HepG2 (cell line): ENCODE data around the gene CCDC88B. TPM values are rescaled to one million over a fixed set of nuclear protein-coding genes. Genes with fewer than 3 reads are reported as not detected.

Source experiments
- RARA ChIP-seq: IDR thresholded peaks from 2 replicates; pipeline ENCODE4 v1.6.1; 2016; ENCODE audit warnings: missing genetic modification reagents, missing compliant biosample characterization
- SP140L ChIP-seq: sonication (generic); formaldehyde crosslinking; IDR thresholded peaks from 2 replicates; pipeline ENCODE4 v1.4.0; 2020; ENCODE audit warnings: missing genetic modification reagents, borderline replicate concordance
- TAF15 ChIP-seq: fragments of 200-400 bp; formaldehyde crosslinking; IDR thresholded peaks from one replicate; pipeline ENCODE4 v1.6.1; 2018; ENCODE audit warnings: mild to moderate bottlenecking, low read depth, low read length; ENCODE audit not compliant: poor library complexity, severe bottlenecking
- ZSCAN9 ChIP-seq: IDR thresholded peaks from 2 replicates; pipeline ENCODE4 v1.6.1; 2016; ENCODE audit warnings: borderline replicate concordance
- polyA plus RNA-seq, 8 experiments: library from polyadenylated mRNA; depleted of rRNA in 3 of 8; stranded (reverse) in 7 of 8; unstranded in 1 of 8; fragments of >200 nt; fragmentation: Illumina TruSeq in 4 of 8; extraction: Trizol in 4 of 8; gene quantifications; 2 replicates each; pipeline versions ENCODE4 v1.2.1 to v1.2.3, GENCODE V29; 2011 to 2016; ENCODE audit warnings: low read depth in 4 of 8, missing spikeins in 1 of 8, mixed read lengths in 1 of 8; ENCODE audit not compliant: insufficient read depth in 1 of 8
- total RNA-seq, 5 experiments: library from RNA; depleted of rRNA; stranded (reverse); fragments of >200 nt; fragmentation: Illumina TruSeq; extraction: Trizol; gene quantifications; 2 replicates each; pipeline ENCODE4 v1.2.3, GENCODE V29; 2016; ENCODE audit warnings: low read depth in 1 of 5
- TF ChIP-seq, protein P1 (sequence below): IDR thresholded peaks from 2 replicates; pipeline ENCODE4 v1.6.1; 2012; ENCODE audit warnings: low read length, improper control_type of control experiment
- TF ChIP-seq, protein P2 (sequence below): sonication (generic); formaldehyde crosslinking; IDR thresholded peaks from 2 replicates; pipeline ENCODE4 v1.4.0; 2020; ENCODE audit warnings: mild to moderate bottlenecking, low read depth, missing genetic modification reagents
- TF ChIP-seq, protein P3 (sequence below): sonication (generic); formaldehyde crosslinking; IDR thresholded peaks from 2 replicates; pipeline ENCODE4 v1.4.0; 2020; ENCODE audit warnings: mild to moderate bottlenecking, missing genetic modification reagents
- TF ChIP-seq, protein P4 (sequence below): sonication (generic); formaldehyde crosslinking; IDR thresholded peaks from 2 replicates; pipeline ENCODE4 v1.8.0; 2022; ENCODE audit warnings: mild to moderate bottlenecking, missing genetic modification reagents
- TF ChIP-seq, protein P5 (sequence below): sonication (generic); formaldehyde crosslinking; conservative IDR thresholded peaks from 2 replicates; pipeline ENCODE4 v1.4.0; 2020; ENCODE audit warnings: missing genetic modification reagents
- TF ChIP-seq, protein P6 (sequence below): IDR thresholded peaks from 2 replicates; pipeline ENCODE4 v1.6.1; 2016; ENCODE audit warnings: low read depth, missing genetic modification reagents, missing compliant biosample characterization

CCDC88B gene
- total and polyA plus RNA-seq, 2 of the 13 experiments (the other 11 are each of a cell fraction or from before 2014, with no cell fraction given), result 3.6 to 4.8 TPM

DNA sequence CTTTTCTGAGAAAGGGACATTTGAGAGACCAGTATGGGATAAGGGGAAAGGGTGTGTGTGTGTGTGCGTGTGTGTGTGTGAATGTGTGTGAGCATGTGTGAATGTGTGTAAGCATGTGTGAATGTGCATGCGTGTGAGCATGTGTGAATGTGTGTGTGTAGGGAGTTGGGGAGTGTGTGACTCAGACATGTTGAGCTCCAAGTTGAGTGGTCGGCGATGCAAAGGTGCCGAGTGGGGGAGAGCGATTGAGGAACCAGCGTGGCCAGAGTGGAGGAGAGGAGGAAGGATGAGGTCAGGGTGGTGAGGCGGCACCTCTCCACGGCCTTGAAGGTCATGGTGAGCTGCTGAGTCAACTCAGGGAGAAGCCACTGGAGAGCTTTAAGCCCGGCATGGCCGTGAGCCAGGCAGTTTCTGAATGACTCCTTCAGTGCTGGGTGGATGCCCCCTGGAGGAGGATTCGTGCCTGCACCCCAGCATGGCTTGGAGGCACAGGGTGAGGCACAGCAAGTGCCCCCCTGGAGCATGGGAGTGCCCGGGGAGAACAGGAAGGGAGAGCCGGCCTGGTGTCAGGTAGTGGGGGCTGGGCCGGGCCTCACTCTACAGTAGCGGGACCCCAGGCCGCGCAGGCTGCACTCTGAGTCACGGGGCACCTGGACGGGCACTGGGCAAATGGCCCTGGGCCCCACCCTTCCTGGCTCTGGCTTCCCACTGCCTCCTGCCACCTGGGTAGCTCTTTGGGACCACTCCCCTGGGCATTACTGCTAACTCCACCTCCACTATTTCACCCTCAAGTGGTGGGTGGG, 8.2 kb upstream of the CCDC88B start (continued):
- TF ChIP-seq, protein P1, sequence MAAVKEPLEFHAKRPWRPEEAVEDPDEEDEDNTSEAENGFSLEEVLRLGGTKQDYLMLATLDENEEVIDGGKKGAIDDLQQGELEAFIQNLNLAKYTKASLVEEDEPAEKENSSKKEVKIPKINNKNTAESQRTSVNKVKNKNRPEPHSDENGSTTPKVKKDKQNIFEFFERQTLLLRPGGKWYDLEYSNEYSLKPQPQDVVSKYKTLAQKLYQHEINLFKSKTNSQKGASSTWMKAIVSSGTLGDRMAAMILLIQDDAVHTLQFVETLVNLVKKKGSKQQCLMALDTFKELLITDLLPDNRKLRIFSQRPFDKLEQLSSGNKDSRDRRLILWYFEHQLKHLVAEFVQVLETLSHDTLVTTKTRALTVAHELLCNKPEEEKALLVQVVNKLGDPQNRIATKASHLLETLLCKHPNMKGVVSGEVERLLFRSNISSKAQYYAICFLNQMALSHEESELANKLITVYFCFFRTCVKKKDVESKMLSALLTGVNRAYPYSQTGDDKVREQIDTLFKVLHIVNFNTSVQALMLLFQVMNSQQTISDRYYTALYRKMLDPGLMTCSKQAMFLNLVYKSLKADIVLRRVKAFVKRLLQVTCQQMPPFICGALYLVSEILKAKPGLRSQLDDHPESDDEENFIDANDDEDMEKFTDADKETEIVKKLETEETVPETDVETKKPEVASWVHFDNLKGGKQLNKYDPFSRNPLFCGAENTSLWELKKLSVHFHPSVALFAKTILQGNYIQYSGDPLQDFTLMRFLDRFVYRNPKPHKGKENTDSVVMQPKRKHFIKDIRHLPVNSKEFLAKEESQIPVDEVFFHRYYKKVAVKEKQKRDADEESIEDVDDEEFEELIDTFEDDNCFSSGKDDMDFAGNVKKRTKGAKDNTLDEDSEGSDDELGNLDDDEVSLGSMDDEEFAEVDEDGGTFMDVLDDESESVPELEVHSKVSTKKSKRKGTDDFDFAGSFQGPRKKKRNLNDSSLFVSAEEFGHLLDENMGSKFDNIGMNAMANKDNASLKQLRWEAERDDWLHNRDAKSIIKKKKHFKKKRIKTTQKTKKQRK, result no peak
- TF ChIP-seq, protein P2, sequence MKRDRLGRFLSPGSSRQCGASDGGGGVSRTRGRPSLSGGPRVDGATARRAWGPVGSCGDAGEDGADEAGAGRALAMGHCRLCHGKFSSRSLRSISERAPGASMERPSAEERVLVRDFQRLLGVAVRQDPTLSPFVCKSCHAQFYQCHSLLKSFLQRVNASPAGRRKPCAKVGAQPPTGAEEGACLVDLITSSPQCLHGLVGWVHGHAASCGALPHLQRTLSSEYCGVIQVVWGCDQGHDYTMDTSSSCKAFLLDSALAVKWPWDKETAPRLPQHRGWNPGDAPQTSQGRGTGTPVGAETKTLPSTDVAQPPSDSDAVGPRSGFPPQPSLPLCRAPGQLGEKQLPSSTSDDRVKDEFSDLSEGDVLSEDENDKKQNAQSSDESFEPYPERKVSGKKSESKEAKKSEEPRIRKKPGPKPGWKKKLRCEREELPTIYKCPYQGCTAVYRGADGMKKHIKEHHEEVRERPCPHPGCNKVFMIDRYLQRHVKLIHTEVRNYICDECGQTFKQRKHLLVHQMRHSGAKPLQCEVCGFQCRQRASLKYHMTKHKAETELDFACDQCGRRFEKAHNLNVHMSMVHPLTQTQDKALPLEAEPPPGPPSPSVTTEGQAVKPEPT (CRISPR knock-in tag), result no peak
- no peak for TF ChIP-seq ZSCAN9
- TF ChIP-seq, protein P3, sequence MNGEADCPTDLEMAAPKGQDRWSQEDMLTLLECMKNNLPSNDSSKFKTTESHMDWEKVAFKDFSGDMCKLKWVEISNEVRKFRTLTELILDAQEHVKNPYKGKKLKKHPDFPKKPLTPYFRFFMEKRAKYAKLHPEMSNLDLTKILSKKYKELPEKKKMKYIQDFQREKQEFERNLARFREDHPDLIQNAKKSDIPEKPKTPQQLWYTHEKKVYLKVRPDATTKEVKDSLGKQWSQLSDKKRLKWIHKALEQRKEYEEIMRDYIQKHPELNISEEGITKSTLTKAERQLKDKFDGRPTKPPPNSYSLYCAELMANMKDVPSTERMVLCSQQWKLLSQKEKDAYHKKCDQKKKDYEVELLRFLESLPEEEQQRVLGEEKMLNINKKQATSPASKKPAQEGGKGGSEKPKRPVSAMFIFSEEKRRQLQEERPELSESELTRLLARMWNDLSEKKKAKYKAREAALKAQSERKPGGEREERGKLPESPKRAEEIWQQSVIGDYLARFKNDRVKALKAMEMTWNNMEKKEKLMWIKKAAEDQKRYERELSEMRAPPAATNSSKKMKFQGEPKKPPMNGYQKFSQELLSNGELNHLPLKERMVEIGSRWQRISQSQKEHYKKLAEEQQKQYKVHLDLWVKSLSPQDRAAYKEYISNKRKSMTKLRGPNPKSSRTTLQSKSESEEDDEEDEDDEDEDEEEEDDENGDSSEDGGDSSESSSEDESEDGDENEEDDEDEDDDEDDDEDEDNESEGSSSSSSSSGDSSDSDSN (CRISPR knock-in tag), result peak; percentile 54
- TF ChIP-seq RARA (CRISPR knock-in tag), result no peak
- TF ChIP-seq, protein P4, sequence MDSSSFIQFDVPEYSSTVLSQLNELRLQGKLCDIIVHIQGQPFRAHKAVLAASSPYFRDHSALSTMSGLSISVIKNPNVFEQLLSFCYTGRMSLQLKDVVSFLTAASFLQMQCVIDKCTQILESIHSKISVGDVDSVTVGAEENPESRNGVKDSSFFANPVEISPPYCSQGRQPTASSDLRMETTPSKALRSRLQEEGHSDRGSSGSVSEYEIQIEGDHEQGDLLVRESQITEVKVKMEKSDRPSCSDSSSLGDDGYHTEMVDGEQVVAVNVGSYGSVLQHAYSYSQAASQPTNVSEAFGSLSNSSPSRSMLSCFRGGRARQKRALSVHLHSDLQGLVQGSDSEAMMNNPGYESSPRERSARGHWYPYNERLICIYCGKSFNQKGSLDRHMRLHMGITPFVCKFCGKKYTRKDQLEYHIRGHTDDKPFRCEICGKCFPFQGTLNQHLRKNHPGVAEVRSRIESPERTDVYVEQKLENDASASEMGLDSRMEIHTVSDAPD (CRISPR knock-in tag), result no peak
- TF ChIP-seq, protein P5, sequence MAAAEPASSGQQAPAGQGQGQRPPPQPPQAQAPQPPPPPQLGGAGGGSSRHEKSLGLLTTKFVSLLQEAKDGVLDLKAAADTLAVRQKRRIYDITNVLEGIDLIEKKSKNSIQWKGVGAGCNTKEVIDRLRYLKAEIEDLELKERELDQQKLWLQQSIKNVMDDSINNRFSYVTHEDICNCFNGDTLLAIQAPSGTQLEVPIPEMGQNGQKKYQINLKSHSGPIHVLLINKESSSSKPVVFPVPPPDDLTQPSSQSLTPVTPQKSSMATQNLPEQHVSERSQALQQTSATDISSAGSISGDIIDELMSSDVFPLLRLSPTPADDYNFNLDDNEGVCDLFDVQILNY, result no peak
- no peak for TF ChIP-seq SP140L (CRISPR knock-in tag)
- TF ChIP-seq TAF15, result no peak
- TF ChIP-seq, protein P6, sequence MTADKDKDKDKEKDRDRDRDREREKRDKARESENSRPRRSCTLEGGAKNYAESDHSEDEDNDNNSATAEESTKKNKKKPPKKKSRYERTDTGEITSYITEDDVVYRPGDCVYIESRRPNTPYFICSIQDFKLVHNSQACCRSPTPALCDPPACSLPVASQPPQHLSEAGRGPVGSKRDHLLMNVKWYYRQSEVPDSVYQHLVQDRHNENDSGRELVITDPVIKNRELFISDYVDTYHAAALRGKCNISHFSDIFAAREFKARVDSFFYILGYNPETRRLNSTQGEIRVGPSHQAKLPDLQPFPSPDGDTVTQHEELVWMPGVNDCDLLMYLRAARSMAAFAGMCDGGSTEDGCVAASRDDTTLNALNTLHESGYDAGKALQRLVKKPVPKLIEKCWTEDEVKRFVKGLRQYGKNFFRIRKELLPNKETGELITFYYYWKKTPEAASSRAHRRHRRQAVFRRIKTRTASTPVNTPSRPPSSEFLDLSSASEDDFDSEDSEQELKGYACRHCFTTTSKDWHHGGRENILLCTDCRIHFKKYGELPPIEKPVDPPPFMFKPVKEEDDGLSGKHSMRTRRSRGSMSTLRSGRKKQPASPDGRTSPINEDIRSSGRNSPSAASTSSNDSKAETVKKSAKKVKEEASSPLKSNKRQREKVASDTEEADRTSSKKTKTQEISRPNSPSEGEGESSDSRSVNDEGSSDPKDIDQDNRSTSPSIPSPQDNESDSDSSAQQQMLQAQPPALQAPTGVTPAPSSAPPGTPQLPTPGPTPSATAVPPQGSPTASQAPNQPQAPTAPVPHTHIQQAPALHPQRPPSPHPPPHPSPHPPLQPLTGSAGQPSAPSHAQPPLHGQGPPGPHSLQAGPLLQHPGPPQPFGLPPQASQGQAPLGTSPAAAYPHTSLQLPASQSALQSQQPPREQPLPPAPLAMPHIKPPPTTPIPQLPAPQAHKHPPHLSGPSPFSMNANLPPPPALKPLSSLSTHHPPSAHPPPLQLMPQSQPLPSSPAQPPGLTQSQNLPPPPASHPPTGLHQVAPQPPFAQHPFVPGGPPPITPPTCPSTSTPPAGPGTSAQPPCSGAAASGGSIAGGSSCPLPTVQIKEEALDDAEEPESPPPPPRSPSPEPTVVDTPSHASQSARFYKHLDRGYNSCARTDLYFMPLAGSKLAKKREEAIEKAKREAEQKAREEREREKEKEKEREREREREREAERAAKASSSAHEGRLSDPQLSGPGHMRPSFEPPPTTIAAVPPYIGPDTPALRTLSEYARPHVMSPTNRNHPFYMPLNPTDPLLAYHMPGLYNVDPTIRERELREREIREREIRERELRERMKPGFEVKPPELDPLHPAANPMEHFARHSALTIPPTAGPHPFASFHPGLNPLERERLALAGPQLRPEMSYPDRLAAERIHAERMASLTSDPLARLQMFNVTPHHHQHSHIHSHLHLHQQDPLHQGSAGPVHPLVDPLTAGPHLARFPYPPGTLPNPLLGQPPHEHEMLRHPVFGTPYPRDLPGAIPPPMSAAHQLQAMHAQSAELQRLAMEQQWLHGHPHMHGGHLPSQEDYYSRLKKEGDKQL (CRISPR knock-in tag), result no peak
